DMS79 (cell line): ENCODE results near the gene PPFIA4.

Experiments used
- DNase-seq: peaks from one replicate; lab custom pipeline; 2025; lab: John Stamatoyannopoulos, UW

Gene PPFIA4

GRCh38 chr1:203082571-203083462 lies 56.5 kb downstream of the PPFIA4 start:
- DNase-seq = no peak

GRCh38 chr1:203083463-203083921 lies 57.2 kb downstream of the PPFIA4 start:
- DNase-seq = no peak

GRCh38 chr1:203084588-203085527 lies 58.6 kb downstream of the PPFIA4 start:
- no peak for DNase-seq

GRCh38 chr1:203085528-203086406 lies 59.5 kb downstream of the PPFIA4 start, which contains the start of gene MYOG:
TSS of gene MYOG (minus strand) at chr1:203086012. CDS start at chr1:203085961, 51 bp downstream.
- no peak for DNase-seq

GRCh38 chr1:203086992-203087763 lies 60.9 kb downstream of the PPFIA4 start:
- no peak for DNase-seq

- no peak for DNase-seq
Observed at GRCh38 chr1:203088441-203088840, 62.1 kb downstream of the PPFIA4 start.

- DNase-seq = no peak
Observed at GRCh38 chr1:203089001-203089650, 62.8 kb downstream of the PPFIA4 start.

- DNase-seq = no peak
Observed at GRCh38 chr1:203089651-203090045, 63.4 kb downstream of the PPFIA4 start.

GRCh38 chr1:203090421-203091198 lies 64.3 kb downstream of the PPFIA4 start:
- DNase-seq = no peak

- no peak for DNase-seq
Observed at GRCh38 chr1:203091199-203091477, 64.8 kb downstream of the PPFIA4 start.

GRCh38 chr1:203091761-203092330 lies 65.6 kb downstream of the PPFIA4 start:
- no peak for DNase-seq

- no peak for DNase-seq
Observed at GRCh38 chr1:203093754-203094410, 67.6 kb downstream of the PPFIA4 start.

- no peak for DNase-seq
Observed at GRCh38 chr1:203095061-203095690, 68.9 kb downstream of the PPFIA4 start.

GRCh38 chr1:203096566-203096965 lies 70.3 kb downstream of the PPFIA4 start:
- DNase-seq = no peak

GRCh38 chr1:203097001-203097400 lies 70.7 kb downstream of the PPFIA4 start:
- DNase-seq = no peak

- DNase-seq = no peak
Observed at GRCh38 chr1:203098445-203098844, 72.2 kb downstream of the PPFIA4 start.

- no peak for DNase-seq
Observed at GRCh38 chr1:203098914-203099520, 72.7 kb downstream of the PPFIA4 start.
